SK-N-SH (cell line): Measurements from ENCODE around the gene NEURL1. TPM values are rescaled to one million over a fixed set of nuclear protein-coding genes. Genes with fewer than 3 reads are reported as not detected.
A peak's percentile ranks its signal among the peaks of the same experiment; 100 is the strongest.

Source experiments
- CTCF ChIA-PET: fragments of 300-600, 350-600 bp; formaldehyde crosslinking; extraction: SDS; loops from one replicate; lab custom pipeline; 2021; lab: Yijun Ruan, JAX
- POLR2A ChIA-PET: fragments of 350-600 bp; sonication (Branson Sonifier 250); formaldehyde crosslinking; extraction: SDS; loops from one replicate; lab custom pipeline; 2020; ENCODE audit warnings: antibody characterized with exemption, inconsistent platforms; lab: Yijun Ruan, JAX
- DNase-seq: peaks from one replicate; pipeline ENCODE4 v3.0.0; 2012
- H2AFZ ChIP-seq: fragments of 200-600 bp; sonication (generic); 2 replicates; pipeline ENCODE4 v1.8.1; 2016; ENCODE audit warnings: antibody characterized with exemption, mild to moderate bottlenecking, low read depth
- H3F3A ChIP-seq: fragments of 200-600 bp; sonication (generic); replicated peaks from 2 replicates; pipeline ENCODE3; 2016; ENCODE audit warnings: antibody characterized with exemption, mild to moderate bottlenecking; ENCODE audit not compliant: insufficient read depth
- H3K27ac ChIP-seq, 2 experiments: fragments of 200-500 bp in 1 of 2; fragments of 200-600 bp in 1 of 2; sonication (Bioruptor generic) in 1 of 2; sonication (generic), shearing (Covaris generic) in 1 of 2; 2 replicates each; pipeline versions ENCODE4 v1.5.1 to v1.6.1; 2014 to 2016; ENCODE audit warnings: low read depth in 2 of 2, inconsistent platforms in 1 of 2, low read length in 1 of 2, mild to moderate bottlenecking in 1 of 2, mixed read lengths in 1 of 2
- H3K27me3 ChIP-seq: fragments of 200-600 bp; sonication (generic), shearing (Covaris generic); 2 replicates; pipeline ENCODE4 v1.6.1; 2016; ENCODE audit warnings: mixed run types; ENCODE audit not compliant: insufficient read depth
- H3K36me3 ChIP-seq, 2 experiments: fragments of 200-500 bp in 1 of 2; fragments of 200-600 bp in 1 of 2; sonication (Bioruptor generic) in 1 of 2; sonication (generic) in 1 of 2; replicated peaks in 1 of 2; 2 replicates each; pipeline versions ENCODE3 to v1.5.1; 2014 to 2016; ENCODE audit warnings: low read length in 1 of 2, mild to moderate bottlenecking in 1 of 2; ENCODE audit not compliant: insufficient read depth in 2 of 2, control insufficient read depth in 1 of 2
- H3K4me1 ChIP-seq, 2 experiments: fragments of 200-500 bp in 1 of 2; fragments of 200-600 bp in 1 of 2; sonication (Bioruptor generic) in 1 of 2; sonication (generic), shearing (Covaris generic) in 1 of 2; 2 replicates each; pipeline versions ENCODE4 v1.5.1 to v1.6.1; 2014 to 2016; ENCODE audit warnings: low read depth in 1 of 2, low read length in 1 of 2, mixed run types in 1 of 2; ENCODE audit not compliant: insufficient read depth in 2 of 2, control insufficient read depth in 1 of 2
- H3K4me2 ChIP-seq: fragments of 200-600 bp; sonication (generic), shearing (Covaris generic); 2 replicates; pipeline ENCODE4 v1.6.1; 2017; ENCODE audit warnings: mixed run types
- H3K4me3 ChIP-seq, 2 experiments: fragments of 200-500 bp in 1 of 2; fragments of 200-600 bp in 1 of 2; sonication (Bioruptor generic) in 1 of 2; sonication (generic), shearing (Covaris generic) in 1 of 2; 2 replicates each; pipeline versions ENCODE4 v1.5.1 to v1.8.1; 2014 to 2016; ENCODE audit warnings: low read depth in 2 of 2, inconsistent platforms in 1 of 2, low read length in 1 of 2, mild to moderate bottlenecking in 1 of 2, mixed read lengths in 1 of 2, moderate library complexity in 1 of 2
- H3K79me2 ChIP-seq: fragments of 200-600 bp; sonication (generic); 2 replicates; pipeline ENCODE4 v1.8.1; 2017; ENCODE audit warnings: mild to moderate bottlenecking; ENCODE audit not compliant: insufficient read depth
- H3K9ac ChIP-seq: fragments of 200-600 bp; sonication (generic); 2 replicates; pipeline ENCODE4 v1.6.1; 2017; ENCODE audit warnings: mixed run types
- H3K9me2 ChIP-seq: fragments of 200-600 bp; sonication (generic); 2 replicates; pipeline ENCODE4 v1.6.1; 2017; ENCODE audit warnings: mixed run types
- H3K9me3 ChIP-seq: fragments of 200-600 bp; sonication (generic); 2 replicates; pipeline ENCODE4 v1.6.1; 2017; ENCODE audit warnings: mixed run types, mild to moderate bottlenecking, moderate library complexity
- H4K20me1 ChIP-seq: fragments of 200-600 bp; sonication (generic); 2 replicates; pipeline ENCODE4 v1.6.1; 2017; ENCODE audit warnings: mild to moderate bottlenecking, mixed run types; ENCODE audit not compliant: insufficient read depth
- CHD2 ChIP-seq: fragments of 150-350 bp; IDR thresholded peaks from 2 replicates; pipeline ENCODE4 v1.6.1; 2018; ENCODE audit warnings: low read length; ENCODE audit not compliant: partially characterized antibody
- FOSL2 ChIP-seq: IDR thresholded peaks from 2 replicates; pipeline ENCODE4 v1.4.0; 2012; ENCODE audit warnings: low read depth, mild to moderate bottlenecking, moderate library complexity, borderline replicate concordance
- FOXM1 ChIP-seq: IDR thresholded peaks from 2 replicates; pipeline ENCODE4 v1.4.0; 2012; ENCODE audit warnings: low read depth, mild to moderate bottlenecking
- IRF3 ChIP-seq: fragments of 150-350 bp; IDR thresholded peaks from 2 replicates; pipeline ENCODE4 v1.6.1; 2016; ENCODE audit warnings: mild to moderate bottlenecking, low read depth, low read length
- MAX ChIP-seq: IDR thresholded peaks from 2 replicates; pipeline ENCODE4 v1.4.0; 2012; ENCODE audit warnings: low read depth
- MEF2A ChIP-seq: IDR thresholded peaks from 2 replicates; pipeline ENCODE4 v1.4.0; 2012; ENCODE audit warnings: low read depth, borderline replicate concordance
- NFIC ChIP-seq: IDR thresholded peaks from 2 replicates; pipeline ENCODE4 v1.4.0; 2012; ENCODE audit warnings: borderline replicate concordance
- NRF1 ChIP-seq: IDR thresholded peaks from 2 replicates; pipeline ENCODE4 v1.6.1; 2012; ENCODE audit warnings: low read depth, mild to moderate bottlenecking, low read length
- PBX3 ChIP-seq: IDR thresholded peaks from 2 replicates; pipeline ENCODE4; 2012
- REST ChIP-seq: IDR thresholded peaks from 2 replicates; pipeline ENCODE4 v1.6.1; 2012; ENCODE audit warnings: mild to moderate bottlenecking, low read depth, low read length, moderate library complexity
- SMC3 ChIP-seq: IDR thresholded peaks from 2 replicates; pipeline ENCODE4 v1.6.1; 2012; ENCODE audit warnings: low read depth, low read length, improper control_type of control experiment
- TAF1 ChIP-seq: IDR thresholded peaks from 2 replicates; pipeline ENCODE4 v1.6.1; 2012; ENCODE audit warnings: low read depth, mild to moderate bottlenecking, low read length, moderate library complexity, borderline replicate concordance
- TCF12 ChIP-seq: IDR thresholded peaks from 2 replicates; pipeline ENCODE4 v1.4.0; 2012
- WGBS: methylation state at CpG from one replicate; pipeline ENCODE4 v1.1.6; 2017; ENCODE audit warnings: low lambda C conversion rate; 5-methylcytosine and 5-hydroxymethylcytosine counted together
- polyA plus RNA-seq, 3 experiments: library from polyadenylated mRNA; depleted of rRNA; stranded (reverse); fragments of >200 nt; gene quantifications; 2 replicates each; pipeline ENCODE4 v1.2.3, GENCODE V29; 2012

NEURL1 gene
- polyA plus RNA-seq, 1 of the 3 experiments (the other 2 are of a cell fraction) = 0.05 TPM

- TF ChIP-seq PBX3 (no peak), TCF12 (no peak), NFIC (no peak), IRF3 (no peak)
Measured at GRCh38 chr10:103539751-103540150, 46.2 kb downstream of the NEURL1 start (continued).

GRCh38 chr10:103540722-103541121 is 47.2 kb downstream of the NEURL1 start:
- 39% methylated on average over 4 of the region's 4 CpGs for WGBS
- H3K27ac ChIP-seq = no peak overlapping the region
- H3K27me3 ChIP-seq = peaks cover 15% of the 10 kb centered on the region; the same call in 1 of the 2 replicates
- no peaks in the 10 kb centered on the region for H3K36me3 ChIP-seq
- H3K9me3 ChIP-seq = no peaks in the 10 kb centered on the region
- POLR2A ChIA-PET = no interaction called here
- peak; percentile 19 for DNase-seq
- H4K20me1 ChIP-seq = no peaks in the 10 kb centered on the region
- H3K4me2 ChIP-seq = no peak overlapping the region
- no peaks in the 10 kb centered on the region for H3K79me2 ChIP-seq
- no peaks in the 10 kb centered on the region for H3K9me2 ChIP-seq
- TF ChIP-seq PBX3 (peak; percentile 58), SMC3 (no peak)
- peaks cover 8 to 29% of the 10 kb centered on the region in 2 experiments; a peak in 3 of 4 replicates for H3K4me1 ChIP-seq
- H2AFZ ChIP-seq = no peak overlapping the region
- CTCF ChIA-PET = no interaction called here
- H3F3A ChIP-seq = no peaks in the 10 kb centered on the region
- H3K9ac ChIP-seq = no peak overlapping the region
- no peak overlapping the region for H3K4me3 ChIP-seq

- H3K79me2 ChIP-seq = no peaks in the 10 kb centered on the region
- peak; percentile 1 for DNase-seq
- TF ChIP-seq MEF2A (no peak), NRF1 (no peak), NFIC (no peak), TAF1 (no peak), CHD2 (no peak), SMC3 (no peak), TCF12 (no peak), FOXM1 (no peak), MAX (no peak), REST (no peak), FOSL2 (no peak)
- ChIA-PET POLR2A (interaction anchor here (1.7 kb wide), 1 partner anchor 23 kb away, joined by 3 read pairs; no protein-coding TSS in a partner anchor), CTCF (interaction anchor here (0.9 to 3.4 kb wide), 11 partner anchors 11 to 125 kb away, joined by 3 to 18 read pairs (median 7); no protein-coding TSS in a partner anchor)
- H3K4me1 ChIP-seq = peaks cover 8 to 33% of the 10 kb centered on the region in 2 experiments; a peak in 3 of 4 replicates
- H2AFZ ChIP-seq = no peak overlapping the region
- no peak overlapping the region for H3K4me3 ChIP-seq
- no peaks in the 10 kb centered on the region for H3F3A ChIP-seq
- no peak overlapping the region for H3K27ac ChIP-seq
- H3K4me2 ChIP-seq = no peak overlapping the region
- WGBS = 85% methylated on average over 3 of the region's 3 CpGs
- H3K9me3 ChIP-seq = no peaks in the 10 kb centered on the region
- H3K27me3 ChIP-seq = peaks cover 15% of the 10 kb centered on the region; the same call in 1 of the 2 replicates
- no peaks in the 10 kb centered on the region for H3K36me3 ChIP-seq
- no peaks in the 10 kb centered on the region for H4K20me1 ChIP-seq
- H3K9ac ChIP-seq = no peak overlapping the region
- no peaks in the 10 kb centered on the region for H3K9me2 ChIP-seq
Measured at GRCh38 chr10:103541616-103542015, 48.1 kb downstream of the NEURL1 start.
